GM12878 (cell line): ENCODE results near the gene LRRC59. TPM values are rescaled to one million over a fixed set of nuclear protein-coding genes. Genes with fewer than 3 reads are reported as not detected.
"Not testable (repeated sequence)": the region's sequence is repeated elsewhere in the genome, so short reads cannot be mapped to it uniquely, and the experiment has no call there.

Experiments used
- ATAC-seq: fragments of 200-7000 bp; cut with Tn5 transposase; 3 replicates; pipeline ENCODE4 v1.9.1; 2020; ENCODE audit warnings: mild to moderate bottlenecking, moderate library complexity
- BruUV-seq: library from RNA; stranded (reverse); fragments of 400-500 nt; replicated peaks from 2 replicates; lab custom pipeline; 2021; lab: Mats Ljungman, UMichigan
- CTCF ChIA-PET: fragments of 300-600 bp; sonication (Branson Sonifier 250); formaldehyde crosslinking; extraction: SDS; loops from one replicate; lab custom pipeline; 2021; ENCODE audit warnings: inconsistent platforms; lab: Yijun Ruan, JAX
- POLR2A ChIA-PET: fragments of 350-600 bp; formaldehyde crosslinking; extraction: SDS; loops from one replicate; lab custom pipeline; 2021; ENCODE audit warnings: inconsistent platforms; lab: Charles Lee
- RAD21 ChIA-PET: fragments of 300-600 bp; sonication (Branson Sonifier 250); formaldehyde crosslinking; loops from one replicate; lab custom pipeline; 2023; ENCODE audit warnings: antibody characterized with exemption; ENCODE audit not compliant: unreplicated experiment; lab: Charles Lee
- SMC1A ChIA-PET: fragments of 300-600 bp; sonication (Branson Sonifier 250); formaldehyde crosslinking; loops from one replicate; lab custom pipeline; 2023; ENCODE audit not compliant: unreplicated experiment, uncharacterized antibody; lab: Charles Lee
- DNase-seq: peaks from one replicate; pipeline ENCODE4 v3.0.0-alpha.2; 2011; ENCODE audit warnings: low read depth, low spot score
- FAIRE-seq: peaks from 3 replicates; lab custom pipeline; 2011; peaks lifted over from hg19 to GRCh38; lab: Jason Lieb, UNC
- H2AFZ ChIP-seq: 2 replicates; pipeline ENCODE4 v1.6.0; 2011; ENCODE audit warnings: low read depth, low read length, control low read depth; ENCODE audit not compliant: control insufficient read depth
- H3K27ac ChIP-seq: 2 replicates; pipeline ENCODE4 v1.5.1; 2011; ENCODE audit warnings: control low read depth; ENCODE audit not compliant: control insufficient read depth, insufficient read depth
- H3K27me3 ChIP-seq, 2 experiments: replicated peaks in 1 of 2; 2 replicates each; pipeline versions ENCODE4 v1.6.0 to v1.6.1; 2011; ENCODE audit warnings: low read length in 1 of 2; ENCODE audit not compliant: control insufficient read depth in 2 of 2, insufficient read depth in 2 of 2
- H3K36me3 ChIP-seq, 2 experiments: 2 replicates each; pipeline ENCODE4 v1.5.1; 2011; ENCODE audit warnings: low read length in 1 of 2; ENCODE audit not compliant: control insufficient read depth in 2 of 2, insufficient read depth in 2 of 2
- H3K4me1 ChIP-seq: 2 replicates; pipeline ENCODE4 v1.6.1; 2011; ENCODE audit warnings: mild to moderate bottlenecking, low read length, moderate library complexity, mixed read lengths; ENCODE audit not compliant: control insufficient read depth, insufficient read depth
- H3K4me2 ChIP-seq: 2 replicates; pipeline ENCODE4 v1.6.0; 2011; ENCODE audit warnings: control low read depth; ENCODE audit not compliant: control insufficient read depth, insufficient read depth
- H3K4me3 ChIP-seq: fragments of 200-600 bp; sonication (generic); 2 replicates; pipeline ENCODE4 v1.5.1; 2016
- H3K79me2 ChIP-seq: 2 replicates; pipeline ENCODE4 v1.6.0; 2011; ENCODE audit warnings: low read length; ENCODE audit not compliant: control insufficient read depth, insufficient read depth
- H3K9ac ChIP-seq: 2 replicates; pipeline ENCODE4 v1.8.0; 2011; ENCODE audit warnings: low read length, control low read depth, mixed read lengths; ENCODE audit not compliant: control insufficient read depth, insufficient read depth
- H3K9me3 ChIP-seq: replicated peaks from 3 replicates; pipeline ENCODE4 v1.5.1; 2011; ENCODE audit warnings: mild to moderate bottlenecking, low read length; ENCODE audit not compliant: control insufficient read depth, insufficient read depth
- H4K20me1 ChIP-seq: 2 replicates; pipeline ENCODE4 v1.6.0; 2011; ENCODE audit not compliant: control insufficient read depth, insufficient read depth
- CTCF ChIP-seq, 3 experiments: IDR thresholded peaks in 2 of 3; conservative IDR thresholded peaks in 1 of 3; 2 replicates each; pipeline ENCODE4 v1.5.1; 2011; ENCODE audit warnings: low read depth in 3 of 3, low read length in 3 of 3, mild to moderate bottlenecking in 3 of 3, control low read depth in 2 of 3, moderate library complexity in 2 of 3, inconsistent platforms in 1 of 3, mixed read lengths in 1 of 3; ENCODE audit not compliant: control insufficient read depth in 2 of 3, insufficient read depth in 1 of 3; ENCODE audit errors: extremely low read depth in 1 of 3
- WGBS: methylation state at CpG from one replicate; pipeline ENCODE4 v1.1.6; 2016; ENCODE audit warnings: low lambda C conversion rate; ENCODE audit not compliant: insufficient replicate concordance, insufficient coverage; ENCODE audit errors: missing lambda C conversion rate; 5-methylcytosine and 5-hydroxymethylcytosine counted together
- in situ Hi-C: fragments of 300-500 bp; cut with MboI; formaldehyde crosslinking; loops from 9 replicates; pipeline ENCODE4 v1.14.3; 2018; ENCODE audit warnings: mixed read lengths
- intact Hi-C: fragments of 100-400 bp; cut with micrococcal nuclease; formaldehyde crosslinking; loops from one replicate; pipeline ENCODE4 v1.14.2; 2022; ENCODE audit not compliant: unreplicated experiment
- polyA plus RNA-seq, 11 experiments: library from polyadenylated mRNA; depleted of rRNA in 4 of 11; unstranded in 6 of 11; stranded (reverse) in 5 of 11; fragments of >200 nt; fragmentation: Nextera tagmentation in 4 of 11; fragmentation: Illumina TruSeq in 1 of 11; extraction: Ambion mirVana in 4 of 11; extraction: Trizol in 1 of 11; gene quantifications; 1 replicate in 1 of 11; 2 replicates in 10 of 11; pipeline versions ENCODE4 v1.2.1 to v1.2.3, GENCODE V29; 2011 to 2016; ENCODE audit warnings: inconsistent platforms in 2 of 11, missing spikeins in 2 of 11, low read depth in 1 of 11
- total RNA-seq, 4 experiments: library from RNA; depleted of rRNA in 3 of 4; stranded (reverse); fragments of >200 nt in 3 of 4; fragmentation: Illumina TruSeq in 1 of 4; extraction: Trizol in 1 of 4; gene quantifications; 2 replicates each; pipeline versions ENCODE4 v1.2.1 to v1.2.3, GENCODE V29; 2013 to 2021

Gene LRRC59
- total and polyA plus RNA-seq, 10 of the 15 experiments (the other 5 are each of a cell fraction or from before 2014, with no cell fraction given) = 8.8 to 82.2 (median 63.0) TPM

DNA sequence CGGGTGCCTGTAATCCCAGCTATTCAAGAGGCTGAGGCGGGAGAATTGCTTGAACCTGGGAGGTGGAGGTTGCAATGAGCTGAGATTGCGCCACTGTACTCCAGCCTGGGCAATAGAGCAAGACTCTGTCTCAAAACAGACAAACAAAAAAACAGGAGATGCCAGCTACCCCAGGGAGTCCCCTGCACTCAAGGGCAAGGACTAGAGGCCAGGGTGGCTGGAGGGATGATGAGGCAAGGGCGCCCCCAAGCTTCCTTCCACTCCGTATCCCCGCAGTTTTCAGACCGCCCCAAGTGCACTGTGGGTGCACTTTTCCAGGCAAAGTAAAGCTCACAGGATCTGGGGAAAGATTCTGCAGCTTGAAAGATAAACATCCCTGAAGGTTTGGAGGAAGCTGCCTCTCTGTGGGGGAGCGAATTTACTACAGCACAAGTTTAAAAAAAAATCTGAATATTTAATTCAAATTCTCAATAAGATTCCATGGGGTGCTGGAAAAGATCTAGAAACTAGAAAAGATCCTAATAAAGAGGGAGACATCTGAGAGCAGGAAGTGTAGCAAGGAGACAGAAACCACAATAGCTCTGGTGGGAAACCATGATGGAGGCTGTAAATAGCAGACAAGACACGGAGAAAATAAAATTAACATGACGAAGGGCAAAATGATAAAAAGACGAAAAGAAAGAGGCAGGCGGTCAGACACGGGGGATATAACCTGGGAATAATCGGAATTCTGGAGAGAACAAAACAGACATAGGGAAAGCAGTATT, 63.8 kb downstream of the LRRC59 start:
- CTCF ChIA-PET = interaction anchor here (0.7 to 8.0 kb wide), 21 partner anchors 8 to 239 kb away, joined by 3 to 72 read pairs (median 5); partner anchors contain the start of genes COL1A1, SGCA, TMEM92 and XYLT2
- H3K27me3 ChIP-seq, H2AFZ ChIP-seq, DNase-seq, H3K9ac ChIP-seq, H4K20me1 ChIP-seq, H3K4me1 ChIP-seq, H3K4me2 ChIP-seq, in situ Hi-C loops, H3K9me3 ChIP-seq, H3K79me2 ChIP-seq, H3K27ac ChIP-seq, BruUV-seq, intact Hi-C loops, H3K4me3 ChIP-seq, H3K36me3 ChIP-seq: not testable (repeated sequence)
- FAIRE-seq (peak; percentile 74), ATAC-seq (peak; percentile 51)
- POLR2A ChIA-PET = interaction anchor here (0.6 kb wide), 2 partner anchors 35 to 153 kb away, joined by 3 to 7 read pairs; no protein-coding TSS in a partner anchor
- RAD21 ChIA-PET = interaction anchor here (0.9 to 3.8 kb wide), 14 partner anchors 16 to 164 kb away, joined by 3 to 17 read pairs (median 4); partner anchors contain the start of genes COL1A1 and TMEM92
- peak; percentile 2 to 44 (median 3); a peak in 2 of 6 replicates for TF ChIP-seq CTCF (IDR thresholded peaks at IDR 0.05 in 2 of 3, conservative IDR thresholded peaks at IDR 0.05 in 1 of 3; ENCODE audit: control insufficient read depth in 2 of 3, extremely low read depth in 1 of 3, insufficient read depth in 1 of 3, low read depth in 3 of 3, low read length in 3 of 3)
- SMC1A ChIA-PET = interaction anchor here (0.5 to 2.8 kb wide), 11 partner anchors 8 to 164 kb away, joined by 3 to 15 read pairs (median 3); partner anchors contain the start of gene TMEM92
- WGBS = 39% methylated on average over 14 of the region's 14 CpGs
